NCI-H1436 treated with DMSO at 0.1 percent for 48 hours (cell line): ENCODE data around the gene KDM8.

Experiments used
- DNase-seq: peaks from one replicate; lab custom pipeline; 2025; lab: John Stamatoyannopoulos, UW

Gene KDM8

DNA sequence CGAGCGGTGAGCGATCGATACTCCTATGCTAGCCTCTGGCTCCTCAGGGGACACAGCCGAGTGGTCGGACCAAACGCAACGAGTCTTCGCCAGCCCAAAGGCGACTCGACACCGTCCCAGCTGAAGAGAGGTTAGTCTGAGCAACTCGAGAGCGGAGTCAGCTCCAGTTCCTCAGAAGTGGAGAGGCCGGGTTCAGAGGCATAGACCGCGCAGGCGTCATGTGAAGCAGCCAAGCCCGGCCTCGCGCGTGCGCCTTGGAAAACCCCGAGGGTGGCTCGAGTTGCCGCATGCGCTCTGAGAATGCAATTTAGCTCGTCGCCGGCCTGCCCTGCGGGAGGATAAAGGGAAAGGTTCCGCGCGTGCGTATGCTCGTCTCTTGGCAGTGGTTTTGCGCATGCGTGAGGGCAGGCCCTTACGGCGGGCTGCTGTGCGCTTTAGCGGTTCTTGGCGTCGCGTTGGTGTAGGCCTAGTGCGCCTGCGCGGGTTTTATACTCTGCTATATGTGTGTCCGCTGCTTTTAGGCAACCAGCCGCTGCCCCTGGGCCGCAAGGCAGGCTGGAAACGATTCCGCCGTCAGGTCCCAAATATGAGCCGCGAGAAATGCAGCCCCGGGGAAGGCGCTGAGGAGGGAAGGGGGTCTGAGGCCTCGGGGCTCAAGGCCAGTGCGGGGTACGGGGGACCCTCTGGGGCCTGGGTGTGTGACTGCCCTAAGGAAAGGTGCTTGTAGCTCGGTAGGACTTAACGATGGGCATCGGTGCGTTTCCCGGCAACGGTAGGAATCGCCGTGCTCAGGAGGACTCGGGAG is at the start of gene KDM8:
KDM8 (plus strand) TSS at position 20 of the 805 bp plus-strand sequence. CDS start 6,598 bp downstream, outside the sequence.
- peak; percentile 97 for DNase-seq

DNA sequence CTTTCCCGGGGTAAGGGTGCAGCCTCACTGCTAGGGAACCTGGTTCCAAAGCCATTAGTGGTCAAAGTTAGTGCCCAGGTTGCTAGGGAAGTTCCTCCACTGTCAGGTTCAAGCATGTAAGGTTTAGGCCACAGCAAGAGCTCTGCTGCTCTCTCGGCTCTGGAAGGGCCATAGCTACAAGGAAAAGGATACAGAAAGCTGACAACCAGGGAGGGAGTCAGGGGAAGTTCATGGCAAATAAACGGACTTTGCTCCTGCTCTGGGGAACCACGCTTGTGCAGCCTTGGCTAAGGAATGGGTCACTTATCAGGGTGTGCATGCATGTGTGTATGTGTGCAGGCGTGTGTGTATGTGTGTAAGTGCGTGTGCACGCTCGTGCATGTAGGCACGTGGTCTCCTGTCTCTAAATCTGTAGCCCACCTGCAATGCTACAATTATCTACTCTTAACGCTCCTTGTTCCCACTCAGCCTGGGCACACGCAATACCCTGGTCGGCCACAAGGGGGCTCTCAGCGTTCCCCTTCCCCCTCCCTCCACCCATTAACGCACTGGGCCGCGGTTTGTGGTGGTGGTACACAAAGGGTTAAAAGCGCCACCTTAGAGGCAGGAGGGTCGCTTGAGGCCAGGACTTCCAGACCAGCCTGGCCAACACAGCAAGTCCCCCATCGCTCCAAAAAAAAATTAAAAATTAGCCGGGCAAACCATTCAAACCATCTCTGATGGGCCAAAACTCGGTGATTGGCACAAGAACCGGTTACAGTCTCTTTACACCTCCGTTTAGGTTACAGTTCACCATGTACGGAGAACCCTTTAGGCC is 48.4 kb upstream of the KDM8 start:
- DNase-seq = no peak

DNA sequence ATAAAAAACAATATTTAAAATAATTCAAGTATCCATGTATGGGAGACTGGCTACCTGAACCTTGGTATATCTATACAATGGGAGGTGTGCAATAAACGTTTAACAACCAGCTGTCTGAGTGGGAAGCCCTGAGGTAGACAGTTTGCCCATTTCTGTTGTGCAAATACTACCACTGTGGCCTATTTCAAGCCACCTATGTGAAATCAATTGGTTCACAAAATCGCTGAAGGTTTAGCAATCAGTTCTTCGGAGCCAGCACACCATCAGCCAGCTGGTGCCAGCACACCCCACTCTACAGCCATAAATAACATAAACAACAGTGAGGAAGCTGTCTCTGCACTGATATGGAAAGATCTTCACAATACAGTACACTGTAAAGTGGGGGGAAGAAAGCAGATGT is 46.7 kb upstream of the KDM8 start:
- no peak for DNase-seq

DNA sequence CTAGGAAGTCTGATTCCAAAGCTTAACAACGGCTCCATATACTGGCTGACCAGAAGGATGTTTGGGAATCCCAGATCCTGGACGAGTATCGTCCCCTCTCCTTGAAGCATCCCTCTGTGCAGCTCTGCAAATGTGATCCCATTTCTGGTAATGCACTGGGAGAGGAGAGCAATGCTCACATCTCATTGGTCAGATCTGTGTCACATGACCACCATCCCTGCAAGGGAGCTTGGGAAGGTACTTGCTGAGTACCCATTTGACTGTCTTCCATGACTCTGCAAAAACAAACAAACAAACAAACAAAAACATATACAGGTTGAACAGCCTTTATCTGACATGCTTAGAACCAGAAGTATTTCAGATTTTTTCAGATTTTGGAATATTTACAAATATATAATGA is 41.9 kb upstream of the KDM8 start:
- no peak for DNase-seq

DNA sequence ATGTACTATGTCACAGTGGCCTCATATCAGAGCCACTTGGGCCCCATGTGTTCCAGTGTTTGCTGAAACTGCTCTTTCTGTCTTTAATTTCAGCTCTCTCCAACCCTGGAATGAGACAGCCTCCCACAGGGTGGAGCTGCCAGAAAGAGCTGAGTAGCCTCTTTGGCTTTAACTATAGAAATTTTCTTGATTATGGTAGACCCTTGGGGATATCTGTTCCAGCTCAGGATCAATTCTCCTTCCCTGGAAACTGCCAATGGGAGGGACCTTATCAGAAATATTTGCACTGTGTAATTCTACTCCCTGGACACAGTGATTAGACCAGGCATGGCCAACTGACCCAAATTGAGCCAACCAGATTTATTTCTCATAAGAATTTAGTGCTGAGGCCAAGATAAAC is 39.0 kb upstream of the KDM8 start:
- no peak for DNase-seq

DNA sequence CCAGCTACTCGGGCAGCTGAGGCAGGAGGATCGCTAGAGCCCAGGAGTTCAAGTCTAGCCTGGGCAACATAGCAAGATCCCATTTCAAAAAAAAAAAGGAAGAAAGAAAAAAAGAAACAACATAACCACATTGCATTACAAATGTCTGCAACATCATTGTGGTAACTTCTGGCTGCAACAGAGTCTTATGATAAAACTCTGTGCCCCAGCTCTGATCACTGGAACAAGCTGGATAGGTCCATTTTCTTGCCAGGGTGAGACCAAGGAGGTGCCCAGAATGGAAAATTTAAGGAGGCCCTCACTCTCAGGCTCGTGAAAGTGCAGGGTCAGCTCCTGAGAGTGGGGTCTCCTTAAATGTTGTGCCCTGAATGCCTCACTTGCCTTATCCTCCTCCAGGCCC is 37.8 kb upstream of the KDM8 start:
- no peak for DNase-seq

DNA sequence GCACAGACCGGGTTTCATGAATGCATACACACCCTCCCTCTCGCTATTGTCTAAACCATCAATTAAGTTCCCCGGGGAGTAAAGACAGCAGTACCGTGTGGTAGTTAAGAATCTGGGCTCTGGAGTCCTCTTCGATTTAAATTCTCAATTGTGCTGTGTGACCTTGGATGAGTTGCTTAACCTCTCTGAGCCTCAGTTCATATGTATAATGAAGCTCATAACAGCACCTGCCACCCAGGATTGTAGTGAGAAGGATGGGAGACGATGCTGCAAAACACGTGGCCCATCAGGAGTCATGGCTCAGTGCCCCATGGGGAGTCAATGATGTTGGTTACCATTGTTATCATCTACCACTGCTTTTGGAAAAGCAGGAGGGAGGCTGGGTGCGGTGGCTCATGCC is 34.5 kb upstream of the KDM8 start:
- DNase-seq = no peak

DNA sequence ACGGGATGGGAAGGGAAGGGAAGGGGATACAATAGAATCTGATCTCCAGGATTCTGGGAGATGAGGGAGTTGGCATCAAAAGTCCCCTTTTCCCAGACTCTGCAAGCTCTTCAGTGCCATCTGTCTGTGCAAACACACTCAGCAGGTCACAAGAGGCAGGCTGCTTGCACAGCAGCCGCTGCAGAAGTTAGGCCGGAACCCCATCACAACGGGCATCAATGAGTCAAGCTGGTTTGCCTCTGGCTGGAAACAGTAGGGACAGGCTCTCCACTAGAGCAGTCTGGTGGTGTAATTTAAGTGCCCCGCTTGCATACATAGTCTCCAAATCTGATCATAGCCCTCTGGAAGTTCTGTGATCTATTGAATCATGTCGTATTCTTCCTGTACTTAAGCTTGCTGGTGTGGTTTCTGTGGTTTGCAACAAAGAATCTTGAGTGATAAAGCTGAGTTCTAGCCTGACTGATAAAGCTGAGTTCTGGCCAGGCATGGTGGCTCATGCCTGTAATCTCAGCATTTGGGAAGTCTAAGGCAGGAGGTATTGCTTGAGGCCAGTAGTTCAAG is 33.7 kb upstream of the KDM8 start:
- DNase-seq = no peak

DNA sequence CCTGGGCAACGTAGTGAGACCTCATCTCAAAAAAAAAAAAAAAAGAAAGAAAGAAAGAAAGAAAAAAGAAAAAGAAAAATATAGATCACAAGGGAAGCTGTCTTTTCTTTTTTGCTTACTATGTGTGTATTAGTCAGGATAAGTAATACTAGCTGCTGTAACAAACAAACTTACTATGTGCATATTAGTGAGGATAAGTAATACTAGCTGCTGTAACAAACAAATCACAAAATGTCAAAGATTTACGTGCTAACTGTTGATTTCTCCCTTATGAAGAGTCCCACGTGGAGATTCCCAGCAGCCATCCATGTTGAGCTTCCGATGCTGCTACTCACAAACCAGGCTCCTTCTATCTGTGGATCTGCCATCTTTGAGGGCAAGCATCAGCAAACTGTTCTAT is 31.7 kb upstream of the KDM8 start:
- DNase-seq = no peak

DNA sequence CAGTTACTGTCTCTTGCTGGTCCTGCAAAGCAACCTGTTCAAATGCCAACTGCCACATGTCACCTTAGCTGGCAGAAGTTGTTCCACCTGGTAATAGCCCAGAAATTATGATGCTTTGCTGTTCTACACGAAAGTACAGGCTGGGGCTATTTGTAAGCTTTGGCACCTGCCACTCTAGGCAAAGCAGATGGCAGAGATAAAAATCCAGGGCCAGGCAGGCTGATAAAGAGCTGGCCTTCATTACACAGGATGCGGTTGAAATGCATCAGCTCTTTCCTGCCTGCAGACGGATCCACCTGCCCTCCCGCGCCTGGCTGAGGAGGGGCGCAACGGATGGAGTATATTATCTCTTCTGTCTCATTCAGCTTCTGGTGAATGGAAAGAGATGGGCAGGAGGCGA is 29.3 kb upstream of the KDM8 start:
- no peak for DNase-seq

DNA sequence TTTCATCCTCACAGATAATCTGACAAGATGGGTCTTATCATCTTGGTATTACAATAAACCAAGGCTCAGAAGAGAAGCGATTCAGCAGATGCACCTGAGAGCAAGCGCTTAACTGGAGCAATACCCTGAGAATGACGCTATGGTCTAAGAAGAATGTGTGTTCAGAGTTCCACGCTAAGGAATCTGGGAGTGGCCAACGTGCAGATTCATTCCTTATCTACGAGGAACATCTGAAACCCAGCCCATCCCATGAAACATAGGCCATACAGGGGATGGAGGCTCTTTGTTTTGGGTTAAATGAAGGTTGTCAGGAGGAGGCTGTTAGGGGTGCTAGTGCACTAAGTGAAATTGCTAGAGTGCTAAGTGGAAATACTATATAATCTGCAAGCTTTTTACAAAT is 28.5 kb upstream of the KDM8 start:
- no peak for DNase-seq

DNA sequence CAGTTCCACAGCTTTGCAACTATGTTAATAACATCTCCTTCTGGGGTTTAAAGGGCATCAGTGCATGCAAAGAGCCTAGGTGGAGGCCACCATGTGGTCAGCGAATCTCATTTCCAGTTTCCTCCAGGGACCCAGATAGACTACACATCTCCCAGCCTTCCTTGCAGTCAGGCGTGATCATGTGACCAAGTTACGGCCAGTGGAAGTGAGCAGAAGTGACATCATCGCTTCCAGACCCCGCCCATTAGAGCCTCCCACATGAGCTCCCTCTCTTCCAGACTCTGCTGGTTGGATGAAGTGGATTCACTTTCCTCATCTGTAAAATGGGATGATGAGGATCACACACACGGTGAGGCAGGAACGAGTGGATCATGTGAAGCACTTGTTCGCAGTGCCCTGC is 27.4 kb upstream of the KDM8 start:
- no peak for DNase-seq

DNA sequence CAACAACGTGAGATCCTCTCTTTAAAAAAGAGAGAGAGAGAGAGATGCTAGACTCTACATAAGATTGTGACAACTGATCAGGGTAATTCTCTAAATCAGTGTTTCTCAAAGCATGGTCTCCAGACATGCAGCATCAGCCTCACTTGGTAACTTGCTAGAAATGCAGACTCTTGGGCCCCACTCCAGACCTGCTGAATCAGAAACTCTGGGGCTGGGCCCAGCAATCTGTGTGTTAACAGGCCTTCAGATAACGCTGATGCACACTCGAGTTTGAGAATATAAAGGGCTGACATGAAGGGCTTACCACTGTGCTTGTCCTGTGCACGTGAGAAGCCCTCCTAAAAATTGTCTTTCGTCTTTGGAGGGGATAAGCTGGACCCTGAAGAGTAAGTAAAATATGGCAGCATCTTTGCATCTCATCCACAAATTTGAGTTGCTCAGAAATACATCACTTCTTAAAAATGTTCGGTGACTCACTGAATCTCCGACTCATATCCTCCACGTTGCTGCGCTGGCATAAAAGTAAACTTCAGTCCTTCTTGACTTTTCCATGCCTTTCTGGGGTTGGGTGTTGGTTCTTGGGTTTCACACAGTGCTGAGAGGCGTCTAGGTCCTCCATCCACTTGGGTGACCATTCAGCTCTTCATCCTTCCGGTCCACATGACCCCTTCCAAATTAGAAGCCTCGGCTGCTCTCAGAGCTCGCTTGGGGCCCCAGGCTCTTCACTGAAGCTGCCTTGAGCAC is 26.1 kb upstream of the KDM8 start:
- no peak for DNase-seq

DNA sequence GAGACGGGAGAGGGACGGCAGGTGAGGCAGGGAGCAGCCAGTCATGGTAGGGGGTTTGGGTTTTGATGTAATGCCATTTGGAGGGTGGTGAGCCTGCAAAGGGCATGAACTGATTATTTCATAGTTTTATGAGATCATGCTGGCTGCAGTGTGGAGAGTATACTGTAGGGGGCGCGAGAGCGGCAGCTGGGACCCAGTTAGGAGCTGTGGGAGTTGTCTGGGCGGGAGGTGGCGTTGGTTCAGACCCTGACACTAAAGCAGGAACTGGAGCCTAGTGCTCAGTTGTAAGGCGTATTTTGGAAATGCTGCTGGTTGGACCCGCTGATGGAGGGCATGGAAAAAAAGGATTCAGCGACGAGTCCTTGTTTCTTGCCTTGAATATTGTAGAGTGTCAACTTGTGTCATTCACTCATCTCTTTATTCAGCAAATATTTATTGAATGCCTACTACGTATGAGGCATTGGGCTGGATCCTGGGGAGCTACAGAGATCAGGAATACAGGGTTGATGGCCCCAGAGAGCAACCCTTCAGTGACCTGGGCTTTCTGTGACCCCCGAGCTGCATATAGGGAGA is 23.7 kb upstream of the KDM8 start:
- DNase-seq = no peak

DNA sequence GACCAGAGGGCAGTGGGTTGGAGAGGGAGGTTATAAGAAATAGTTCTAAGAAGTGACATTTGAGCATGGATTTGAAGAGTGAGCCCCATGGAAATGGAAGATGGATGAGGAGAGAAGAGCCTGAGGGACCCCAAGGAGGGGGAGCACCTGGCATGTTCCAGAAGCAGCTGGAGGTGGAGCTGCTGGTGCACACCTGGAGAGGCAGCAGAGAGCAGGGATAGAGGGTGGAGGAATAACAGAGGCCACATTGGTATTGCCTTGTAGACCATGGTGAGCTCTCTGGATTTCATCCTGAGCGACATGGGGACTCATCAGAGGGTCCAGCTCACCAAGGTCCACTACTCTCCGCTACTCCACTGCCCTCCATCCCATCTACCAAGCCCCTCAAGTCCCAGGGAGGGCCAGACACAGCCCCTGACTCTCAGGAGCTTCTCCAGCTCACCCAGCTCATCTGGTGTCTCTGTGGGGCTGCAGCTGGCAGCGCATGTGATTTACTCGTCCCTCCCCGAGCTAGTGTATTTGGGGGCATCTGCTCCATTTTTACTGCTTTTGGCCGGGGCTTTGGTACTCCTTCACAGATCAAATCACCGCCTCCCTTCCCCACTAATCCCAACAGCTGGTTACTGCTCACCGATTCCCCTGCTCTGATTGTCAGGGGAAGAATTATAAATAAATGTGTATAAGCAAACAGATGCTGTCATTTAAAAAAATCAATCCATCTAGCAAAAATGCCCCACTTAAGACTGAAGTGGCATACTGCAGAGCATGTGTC is 22.1 kb upstream of the KDM8 start:
- no peak for DNase-seq

DNA sequence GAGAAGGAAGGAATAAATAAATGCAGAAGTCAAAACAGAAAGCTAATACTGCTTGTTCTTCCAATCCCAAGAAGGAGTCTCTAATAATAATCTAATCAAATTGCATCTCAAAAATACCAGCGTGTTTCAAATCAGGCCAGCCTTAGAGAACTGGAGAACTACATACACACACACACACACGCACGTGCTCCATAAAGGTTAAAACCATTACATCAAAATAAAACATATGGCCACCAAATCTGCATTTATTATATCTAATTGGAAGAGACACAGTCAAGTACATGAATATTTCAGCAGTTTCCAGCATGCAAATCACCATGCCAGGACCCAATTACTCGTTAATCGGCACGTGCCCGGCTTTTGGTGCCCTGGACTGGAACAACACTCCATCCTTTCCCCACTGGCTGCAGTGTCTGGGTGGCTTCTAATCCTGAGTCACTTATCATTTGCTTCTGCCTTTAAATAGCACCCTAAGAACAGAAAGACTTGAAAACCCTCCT is 20.4 kb upstream of the KDM8 start:
- no peak for DNase-seq

DNA sequence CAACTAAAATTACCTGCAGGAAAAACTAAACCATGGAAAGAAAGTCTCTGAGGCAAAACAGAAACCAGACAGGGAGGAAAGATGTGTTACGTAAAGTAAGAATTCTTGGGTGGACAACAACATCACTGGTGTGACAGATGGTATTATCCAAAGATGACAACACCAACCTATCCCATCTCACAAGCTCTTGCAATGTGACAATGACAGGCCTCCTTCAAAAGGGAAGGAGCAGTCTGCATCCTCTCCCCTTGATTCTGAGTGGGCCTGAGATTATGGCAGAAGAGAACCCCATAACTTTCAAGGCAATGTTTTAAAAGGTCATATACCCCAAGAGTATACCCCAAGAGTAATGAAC is 17.6 kb upstream of the KDM8 start:
- DNase-seq = no peak

DNA sequence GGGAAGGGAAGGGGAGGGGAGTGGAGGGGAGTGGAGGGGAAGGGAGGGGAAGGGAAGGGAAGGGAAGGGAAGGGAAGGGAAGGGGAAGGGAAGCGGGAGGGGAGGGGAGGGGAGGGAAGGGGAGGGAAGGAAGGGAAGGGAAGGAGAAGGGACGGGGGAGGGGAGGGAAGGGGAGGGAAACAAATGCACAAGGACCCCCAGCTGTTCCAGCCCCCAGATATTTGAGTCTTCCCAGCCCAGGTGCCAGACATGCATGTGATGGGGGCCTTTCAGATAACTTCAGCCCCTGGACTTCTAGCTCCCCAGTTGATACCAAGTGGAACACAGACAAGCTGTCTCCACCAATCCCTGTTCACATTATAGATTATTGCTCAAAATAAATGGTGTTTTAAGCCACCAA is 14.7 kb upstream of the KDM8 start:
- DNase-seq = no peak

DNA sequence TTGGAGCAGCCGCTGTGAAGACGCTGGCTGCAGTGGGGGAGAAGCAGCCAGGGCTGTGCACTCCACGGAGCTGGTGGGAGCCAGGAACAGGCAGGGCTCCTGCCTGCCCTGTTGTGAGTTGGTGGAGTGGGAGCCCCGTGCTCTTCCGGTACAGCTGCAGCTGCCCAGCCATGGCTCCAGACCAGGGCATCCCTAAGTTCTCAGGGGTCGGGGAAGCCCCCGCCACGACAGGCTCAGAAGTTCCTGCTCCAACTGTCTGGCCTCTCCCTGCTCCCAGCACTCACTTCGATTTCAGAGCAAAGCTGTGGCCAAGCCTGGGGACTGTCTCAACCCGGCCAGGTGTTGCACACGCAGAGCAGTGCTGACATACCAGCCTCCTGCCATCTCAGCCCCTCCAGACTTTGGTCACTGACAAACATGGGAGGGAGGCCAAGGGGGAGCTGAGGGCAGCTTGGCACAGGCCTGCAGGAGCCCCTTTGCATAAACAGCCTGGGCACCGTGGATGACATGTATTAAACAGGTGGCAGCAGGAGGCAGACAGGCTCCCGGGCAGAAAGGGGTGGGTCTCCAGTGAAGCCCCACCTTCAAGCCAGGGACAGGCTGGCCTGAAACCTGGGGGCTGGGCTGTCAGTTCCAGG is 13.9 kb upstream of the KDM8 start:
- DNase-seq = no peak

DNA sequence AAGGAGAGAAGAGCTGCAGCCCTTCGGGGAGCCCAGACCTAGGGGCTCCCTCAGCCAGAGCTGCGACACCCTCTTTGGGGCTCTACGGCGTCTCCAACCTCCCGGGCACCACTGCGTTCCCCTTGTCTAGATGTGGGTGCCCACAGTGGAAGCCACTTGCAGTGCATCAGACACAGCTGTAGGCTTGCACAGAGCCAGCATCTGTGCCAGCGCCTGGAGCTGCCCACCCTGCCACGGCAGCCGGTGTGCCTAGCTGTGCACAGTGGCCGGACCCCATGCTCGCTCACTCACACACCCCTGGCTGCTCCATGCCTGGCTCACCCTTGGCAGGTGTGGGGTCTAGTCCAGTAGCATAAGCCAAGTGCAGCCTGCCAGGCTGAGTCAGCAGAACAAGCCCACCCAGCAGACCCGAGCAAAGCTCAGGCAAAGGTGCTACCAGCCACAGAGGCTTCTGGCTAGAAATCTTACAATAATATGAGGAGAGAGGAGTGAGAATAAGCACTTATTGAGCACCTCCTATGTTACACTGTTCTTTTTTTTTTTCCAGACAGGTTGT is 12.9 kb upstream of the KDM8 start:
- no peak for DNase-seq
